ENCODE data around the gene TEX55.
"Not testable (repeated sequence)": the region's sequence is repeated elsewhere in the genome, so short reads cannot be mapped to it uniquely, and the experiment has no call there.

Gene TEX55

DNA sequence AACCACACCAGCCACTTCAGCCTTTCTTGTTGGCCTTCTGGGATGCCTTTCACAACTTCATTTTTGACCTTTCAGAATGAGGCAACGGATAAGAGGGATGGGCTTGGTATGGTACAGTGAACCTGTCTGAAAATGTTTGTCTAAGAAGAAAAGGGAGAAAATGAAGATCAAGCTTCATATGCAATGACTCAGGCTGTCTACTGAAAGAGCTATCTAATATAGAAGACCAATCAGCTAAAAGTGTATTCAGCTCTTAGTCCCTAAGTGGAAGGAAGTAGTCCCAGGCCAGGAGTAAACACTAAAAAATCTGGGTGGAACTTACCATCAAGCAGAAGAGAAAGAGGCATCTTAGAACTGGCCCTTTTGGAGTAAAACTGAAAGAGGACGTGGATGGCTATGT lies 15.3 kb downstream of the TEX55 start:
- DNase-seq, result no peak

DNA sequence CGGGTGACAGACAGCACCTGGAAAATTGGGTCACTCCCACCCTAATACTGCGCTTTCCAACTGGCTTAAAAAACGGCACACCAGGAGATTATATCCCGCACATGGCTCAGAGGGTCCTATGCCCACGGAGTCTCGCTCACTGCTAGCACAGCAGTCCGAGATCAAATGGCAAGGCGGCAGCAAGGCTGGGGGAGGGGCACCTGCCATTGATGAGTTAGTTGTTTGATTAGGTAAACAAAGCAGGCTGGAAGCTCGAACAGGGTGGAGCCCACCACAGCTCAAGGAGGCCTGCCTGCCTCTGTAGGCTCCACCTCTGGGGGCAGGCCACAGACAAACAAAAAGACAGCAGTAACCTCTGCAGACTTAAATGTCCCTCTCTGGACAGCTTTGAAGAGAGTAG lies 18.8 kb downstream of the TEX55 start:
- DNase-seq, result not testable (repeated sequence)

DNA sequence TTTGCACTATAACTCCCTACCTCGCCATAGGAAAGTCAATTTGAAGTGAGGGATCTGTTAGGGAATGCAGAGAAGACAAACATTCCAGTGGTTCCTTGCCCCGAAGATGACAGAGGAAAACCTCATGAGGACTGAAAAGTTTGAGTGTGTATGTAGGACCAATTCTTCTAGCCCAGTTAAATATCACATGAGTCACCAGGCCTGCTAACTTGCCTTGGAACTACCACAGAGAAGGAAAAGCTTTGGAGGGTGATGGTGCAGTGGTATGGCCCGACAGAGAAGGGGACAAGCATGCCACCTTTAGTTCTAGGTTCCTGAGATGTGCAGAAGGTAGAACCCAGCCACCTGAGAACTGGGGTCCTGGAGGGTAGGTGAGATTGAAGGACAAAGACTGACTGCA lies 24.9 kb downstream of the TEX55 start:
- no peak for DNase-seq

GRCh38 chr3:119173325-119173724 lies 27.4 kb downstream of the TEX55 start, which contains the start of gene UPK1B:
TSS of gene UPK1B (plus strand) at chr3:119173598. CDS start at chr3:119186742, 13,144 bp downstream.
- peak; percentile 85 for DNase-seq

GRCh38 chr3:119175872-119176756 lies 30.1 kb downstream of the TEX55 start:
- DNase-seq, result no peak

DNA sequence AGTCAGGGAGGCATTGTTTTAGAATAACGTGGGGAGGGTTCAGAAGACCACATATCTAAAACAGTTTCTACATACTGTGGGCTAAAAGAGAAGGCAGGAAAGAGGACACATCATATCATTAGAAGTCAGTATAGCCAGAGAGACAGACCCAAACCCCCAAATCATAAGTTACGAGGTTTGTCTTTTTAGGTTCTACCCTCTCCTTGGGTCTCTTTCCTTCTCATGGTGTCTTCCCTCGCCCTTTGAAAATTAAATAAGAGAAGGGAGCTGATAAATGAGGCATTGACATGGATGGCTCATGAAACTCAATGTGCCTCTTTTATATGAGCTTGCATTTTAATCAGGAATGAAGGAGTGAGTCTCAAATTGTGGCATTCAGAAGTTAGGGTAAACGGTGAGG lies 30.8 kb downstream of the TEX55 start:
- DNase-seq, result no peak

DNA sequence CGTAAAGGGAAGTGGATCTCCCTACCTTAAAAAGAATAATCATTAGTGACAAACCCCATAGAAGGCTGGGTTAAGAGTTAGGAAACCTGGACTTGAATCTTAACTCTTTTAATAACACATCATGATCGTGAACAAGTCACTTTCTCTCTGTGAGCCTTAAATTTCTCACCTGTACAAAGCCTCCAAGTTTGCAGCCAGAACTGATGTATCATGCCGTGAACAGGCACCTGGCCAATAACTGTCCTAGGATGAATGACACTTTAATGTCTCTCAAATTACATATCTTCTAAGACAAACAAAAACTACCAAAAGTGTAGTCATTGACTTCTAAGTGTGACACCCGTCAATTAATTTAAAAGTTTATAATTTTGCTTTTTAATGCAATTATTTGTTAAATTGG lies 31.4 kb downstream of the TEX55 start:
- no peak for DNase-seq

DNA sequence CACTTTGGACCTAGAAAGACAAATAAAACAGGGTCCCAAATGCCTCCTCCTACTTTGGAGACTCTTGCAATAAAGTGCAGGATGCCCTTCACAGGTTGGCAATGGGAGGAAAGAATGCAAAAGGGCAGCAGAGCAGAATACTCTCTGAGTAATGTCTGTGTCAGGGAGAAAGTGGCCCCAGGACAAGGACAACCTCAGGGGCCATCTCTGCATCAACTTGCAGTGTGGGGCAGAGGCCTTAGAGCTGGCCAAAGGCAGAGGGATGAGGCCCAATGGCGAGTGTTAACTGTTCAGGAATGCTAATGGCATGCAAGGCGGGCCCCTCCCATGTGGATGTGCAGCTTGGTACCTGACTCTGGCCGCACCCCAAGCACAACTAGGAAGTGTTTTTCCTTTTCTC lies 35.8 kb downstream of the TEX55 start:
- peak; percentile 58 for DNase-seq

DNA sequence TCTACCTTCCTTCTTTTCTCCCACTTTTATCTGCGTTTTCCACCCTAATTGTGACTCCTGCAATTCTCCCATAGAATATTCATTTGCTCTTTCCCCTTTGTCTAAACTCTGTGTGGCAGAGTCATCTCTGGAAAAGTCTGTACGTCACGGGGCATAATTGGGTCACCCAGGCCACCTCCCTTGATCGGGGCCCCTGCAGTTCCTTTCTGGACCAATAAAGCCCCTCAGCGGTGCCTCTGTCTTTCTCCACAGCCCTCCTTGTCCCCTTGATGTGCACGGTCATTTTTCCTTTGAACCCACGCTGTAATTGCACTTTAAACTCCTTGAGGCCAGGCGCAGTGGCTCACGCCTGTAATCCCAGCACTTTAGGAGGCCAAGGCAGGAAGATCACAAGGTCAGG lies 38.1 kb downstream of the TEX55 start:
- no peak for DNase-seq

- DNase-seq, result no peak
Measured at GRCh38 chr3:119184796-119185570, 39.0 kb downstream of the TEX55 start.

DNA sequence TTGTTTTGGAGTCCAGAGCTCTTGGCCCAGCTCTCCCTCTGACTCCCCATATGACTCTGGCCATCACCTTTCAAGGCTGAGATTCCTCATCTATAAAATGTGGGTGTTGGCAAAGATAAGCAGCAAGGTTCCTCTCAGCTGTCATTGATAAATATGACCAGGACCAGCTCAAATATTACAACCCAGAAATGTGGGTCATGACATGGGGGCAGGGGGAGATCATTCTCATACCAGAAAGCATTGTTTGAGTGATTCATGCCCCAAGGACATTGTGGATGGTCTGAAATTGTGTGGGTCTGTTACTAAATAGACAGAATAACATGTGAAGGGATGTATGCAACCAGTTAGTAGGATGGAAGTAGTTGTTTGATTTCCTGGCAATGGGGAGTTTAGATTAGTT lies 41.3 kb downstream of the TEX55 start:
- no peak for DNase-seq

DNA sequence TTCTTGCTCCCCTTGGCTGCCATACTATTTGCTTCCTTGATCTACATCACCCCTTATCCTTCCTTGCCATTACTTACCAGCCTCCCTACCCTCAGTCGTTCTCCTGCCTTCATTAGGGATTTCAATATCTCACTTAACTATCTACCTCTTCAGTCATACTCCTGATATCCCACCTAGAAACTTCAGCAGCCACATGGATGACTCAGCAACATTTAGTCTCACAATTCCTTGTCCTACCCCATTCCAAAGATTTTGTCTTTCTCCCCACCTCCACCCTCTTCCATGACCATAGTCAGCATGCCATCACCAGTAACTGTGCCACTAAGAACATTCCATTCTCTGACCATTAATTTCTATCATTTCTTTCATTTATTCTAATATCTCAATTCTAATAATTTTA lies 45.8 kb downstream of the TEX55 start:
- no peak for DNase-seq

GRCh38 chr3:119194237-119195150 lies 48.5 kb downstream of the TEX55 start:
- DNase-seq, result no peak

GRCh38 chr3:119195151-119195476 lies 49.1 kb downstream of the TEX55 start:
- DNase-seq, result peak; percentile 20

GRCh38 chr3:119195911-119196310 lies 49.9 kb downstream of the TEX55 start:
- peak; percentile 49 for DNase-seq
